ENCODE measurements around the gene CCDC195. TPM values are rescaled to one million over a fixed set of nuclear protein-coding genes. Genes with fewer than 3 reads are reported as not detected.

Gene CCDC195
- polyA plus RNA-seq, 1 donor (not counting 4 experiments of a cell fraction or from before 2014, with no cell fraction given) = not detected

DNA sequence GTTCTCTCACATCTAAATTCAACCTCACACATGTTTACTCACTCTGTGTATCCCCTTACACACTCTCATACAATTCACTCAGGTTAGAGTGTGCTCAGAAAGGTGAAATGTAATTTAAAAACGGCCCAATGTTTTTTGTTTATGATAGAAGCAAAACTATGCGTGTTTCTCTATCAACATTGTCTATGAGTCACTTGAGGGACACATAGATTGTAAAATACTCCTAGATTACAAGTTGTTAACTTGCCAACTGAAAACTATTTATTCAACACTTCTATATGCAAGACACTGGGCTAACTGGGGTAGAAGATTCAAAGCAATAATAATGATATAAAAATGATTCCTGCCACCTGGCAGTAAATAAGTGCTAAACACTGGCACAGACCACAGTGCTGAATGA is 24.6 kb downstream of the CCDC195 start:
- Histone ChIP-seq H2AFZ (ENCODE audit: control insufficient read depth, low read length) (no peak overlapping the region), H3K79me2 (ENCODE audit: control insufficient read depth, insufficient read depth, low read length) (no peaks in the 10 kb centered on the region), H3K4me1 (ENCODE audit: control insufficient read depth, extremely low read depth, insufficient read depth, low read length) (no peaks in the 10 kb centered on the region), H3K36me3 (ENCODE audit: control insufficient read depth in 2 of 2, extremely low read depth in 1 of 2, insufficient read depth in 2 of 2, low read length in 2 of 2) (no peaks in the 10 kb centered on the region), H3K9me3 (ENCODE audit: control insufficient read depth, low read depth, low read length) (no peaks in the 10 kb centered on the region), H3K9ac (ENCODE audit: control insufficient read depth, extremely low read depth, insufficient read depth, low read length) (no peak overlapping the region), H3K27me3 (ENCODE audit: control insufficient read depth, extremely low read depth, insufficient read depth, low read length) (no peaks in the 10 kb centered on the region), H3K4me2 (ENCODE audit: control insufficient read depth, extremely low read depth, insufficient read depth, low read depth, low read length) (no peak overlapping the region), H4K20me1 (ENCODE audit: control insufficient read depth, extremely low read depth, insufficient read depth, low read length) (no peaks in the 10 kb centered on the region), H3K27ac (ENCODE audit: control insufficient read depth, insufficient read depth, low read length) (no peak overlapping the region), H3K4me3 (ENCODE audit: control insufficient read depth in 2 of 3, extremely low read depth in 1 of 3, insufficient read depth in 2 of 3, low read depth in 1 of 3, low read length in 3 of 3) (no peak overlapping the region), H3K9me1 (ENCODE audit: control insufficient read depth, extremely low read depth, insufficient read depth, low read length) (no peaks in the 10 kb centered on the region)
- FAIRE-seq (no peak), DNase-seq (ENCODE audit: low read depth, low spot score) (no peak)
- TF ChIP-seq, protein P1, sequence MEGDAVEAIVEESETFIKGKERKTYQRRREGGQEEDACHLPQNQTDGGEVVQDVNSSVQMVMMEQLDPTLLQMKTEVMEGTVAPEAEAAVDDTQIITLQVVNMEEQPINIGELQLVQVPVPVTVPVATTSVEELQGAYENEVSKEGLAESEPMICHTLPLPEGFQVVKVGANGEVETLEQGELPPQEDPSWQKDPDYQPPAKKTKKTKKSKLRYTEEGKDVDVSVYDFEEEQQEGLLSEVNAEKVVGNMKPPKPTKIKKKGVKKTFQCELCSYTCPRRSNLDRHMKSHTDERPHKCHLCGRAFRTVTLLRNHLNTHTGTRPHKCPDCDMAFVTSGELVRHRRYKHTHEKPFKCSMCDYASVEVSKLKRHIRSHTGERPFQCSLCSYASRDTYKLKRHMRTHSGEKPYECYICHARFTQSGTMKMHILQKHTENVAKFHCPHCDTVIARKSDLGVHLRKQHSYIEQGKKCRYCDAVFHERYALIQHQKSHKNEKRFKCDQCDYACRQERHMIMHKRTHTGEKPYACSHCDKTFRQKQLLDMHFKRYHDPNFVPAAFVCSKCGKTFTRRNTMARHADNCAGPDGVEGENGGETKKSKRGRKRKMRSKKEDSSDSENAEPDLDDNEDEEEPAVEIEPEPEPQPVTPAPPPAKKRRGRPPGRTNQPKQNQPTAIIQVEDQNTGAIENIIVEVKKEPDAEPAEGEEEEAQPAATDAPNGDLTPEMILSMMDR (optimal IDR thresholded peaks at IDR 0.05 in 1 of 3, IDR thresholded peaks at IDR 0.05 in 1 of 3, conservative IDR thresholded peaks at IDR 0.05 in 1 of 3; ENCODE audit: extremely low read depth in 1 of 3, insufficient read depth in 2 of 3, low read length in 3 of 3) = no peak
- TF ChIP-seq EZH2 (IDR thresholded peaks at IDR 0.05; ENCODE audit: low read length) = no peak
- dilution Hi-C loops (cut with MboI; ENCODE audit: extremely low pct_ligation_motif_present, low sequenced_read_pairs) = no loop called here

GRCh38 chr2:224690868-224691267 is 25.3 kb downstream of the CCDC195 start:
- dilution Hi-C loops (cut with MboI; ENCODE audit: extremely low pct_ligation_motif_present, low sequenced_read_pairs) = no loop called here
- H3K4me2 ChIP-seq (ENCODE audit: control insufficient read depth, extremely low read depth, insufficient read depth, low read depth, low read length) = no peak overlapping the region
- FAIRE-seq = no peak

More at GRCh38 chr2:224690868-224691267, 25.3 kb downstream of the CCDC195 start:
- no peaks in the 10 kb centered on the region for H4K20me1 ChIP-seq (ENCODE audit: control insufficient read depth, extremely low read depth, insufficient read depth, low read length)
- H3K79me2 ChIP-seq (ENCODE audit: control insufficient read depth, insufficient read depth, low read length) = no peaks in the 10 kb centered on the region
- H3K4me1 ChIP-seq (ENCODE audit: control insufficient read depth, extremely low read depth, insufficient read depth, low read length) = no peaks in the 10 kb centered on the region
- no peak overlapping the region for H3K4me3 ChIP-seq (ENCODE audit: control insufficient read depth in 2 of 3, extremely low read depth in 1 of 3, insufficient read depth in 2 of 3, low read depth in 1 of 3, low read length in 3 of 3)
- no peaks in the 10 kb centered on the region for H3K27me3 ChIP-seq (ENCODE audit: control insufficient read depth, extremely low read depth, insufficient read depth, low read length)
- TF ChIP-seq EZH2 (IDR thresholded peaks at IDR 0.05; ENCODE audit: low read length) = no peak
- TF ChIP-seq, protein P1 (optimal IDR thresholded peaks at IDR 0.05 in 1 of 3, IDR thresholded peaks at IDR 0.05 in 1 of 3, conservative IDR thresholded peaks at IDR 0.05 in 1 of 3; ENCODE audit: extremely low read depth in 1 of 3, insufficient read depth in 2 of 3, low read length in 3 of 3) = no peak
- H2AFZ ChIP-seq (ENCODE audit: control insufficient read depth, low read length) = no peak overlapping the region
- no peaks in the 10 kb centered on the region for H3K36me3 ChIP-seq (ENCODE audit: control insufficient read depth in 2 of 2, extremely low read depth in 1 of 2, insufficient read depth in 2 of 2, low read length in 2 of 2)
- no peak overlapping the region for H3K27ac ChIP-seq (ENCODE audit: control insufficient read depth, insufficient read depth, low read length)
- DNase-seq (ENCODE audit: low read depth, low spot score) = no peak
- H3K9ac ChIP-seq (ENCODE audit: control insufficient read depth, extremely low read depth, insufficient read depth, low read length) = no peak overlapping the region
- H3K9me3 ChIP-seq (ENCODE audit: control insufficient read depth, low read depth, low read length) = no peaks in the 10 kb centered on the region
- H3K9me1 ChIP-seq (ENCODE audit: control insufficient read depth, extremely low read depth, insufficient read depth, low read length) = no peaks in the 10 kb centered on the region
